Neural cell (in vitro differentiated cells): ENCODE results near the gene SWI5. TPM values are rescaled to one million over a fixed set of nuclear protein-coding genes. Genes with fewer than 3 reads are reported as not detected.

Experiments used
- H2AFZ ChIP-seq: fragments of 200-600, 300-800 bp; sonication (generic), shearing (Covaris generic); 2 replicates; pipeline ENCODE4 v1.6.0; 2014; ENCODE audit warnings: low read depth, mild to moderate bottlenecking, antibody characterized with exemption, low read length, moderate library complexity
- H3F3A ChIP-seq: fragments of 200-600 bp; shearing (Covaris generic); 2 replicates; pipeline ENCODE4 v1.6.1; 2016; ENCODE audit warnings: mild to moderate bottlenecking, moderate library complexity, mixed read lengths, antibody characterized with exemption, low read length; ENCODE audit not compliant: insufficient read depth, poor library complexity, severe bottlenecking
- H3K27ac ChIP-seq: fragments of 200-600, 300-800 bp; sonication (generic), shearing (Covaris generic); 2 replicates; pipeline ENCODE4 v1.5.1; 2014; ENCODE audit warnings: mild to moderate bottlenecking, low read length, moderate library complexity
- H3K27me3 ChIP-seq: fragments of 300-800, 200-600 bp; sonication (generic), shearing (Covaris generic); 2 replicates; pipeline ENCODE4 v1.6.0; 2014; ENCODE audit warnings: mild to moderate bottlenecking, low read depth, low read length, moderate library complexity; ENCODE audit not compliant: insufficient read depth
- H3K36me3 ChIP-seq: fragments of 300-800, 200-600 bp; sonication (generic), shearing (Covaris generic); 2 replicates; pipeline ENCODE4 v1.5.1; 2014; ENCODE audit warnings: mild to moderate bottlenecking, antibody characterized with exemption, low read length, moderate library complexity; ENCODE audit not compliant: insufficient read depth
- H3K4me2 ChIP-seq: fragments of 300-800, 200-600 bp; sonication (generic), shearing (Covaris generic); 2 replicates; pipeline ENCODE4 v1.6.0; 2014; ENCODE audit warnings: mild to moderate bottlenecking, low read length
- H3K4me3 ChIP-seq: fragments of 300-800, 200-600 bp; sonication (generic), shearing (Covaris generic); 2 replicates; pipeline ENCODE4 v1.5.1; 2014; ENCODE audit warnings: mild to moderate bottlenecking, low read length, moderate library complexity
- H3K79me2 ChIP-seq: fragments of 200-600 bp; shearing (Covaris generic); replicated peaks from 2 replicates; pipeline ENCODE4 v1.6.0; 2014; ENCODE audit warnings: mild to moderate bottlenecking, low read length, moderate library complexity; ENCODE audit not compliant: insufficient read depth
- H3K9ac ChIP-seq: fragments of 300-800, 200-600 bp; sonication (generic), shearing (Covaris generic); 2 replicates; pipeline ENCODE4 v1.6.1; 2016; ENCODE audit warnings: mild to moderate bottlenecking, low read length, mixed read lengths
- H3K9me2 ChIP-seq: fragments of 200-600 bp; shearing (Covaris generic); 2 replicates; pipeline ENCODE4 v1.6.1; 2016; ENCODE audit warnings: mild to moderate bottlenecking, low read length, mixed read lengths; ENCODE audit not compliant: insufficient read depth
- H3K9me3 ChIP-seq: fragments of 200-600, 300-800 bp; sonication (generic), shearing (Covaris generic); 2 replicates; pipeline ENCODE4 v1.6.1; 2016; ENCODE audit warnings: mild to moderate bottlenecking, mixed run types, low read length, moderate library complexity, mixed read lengths
- H4K20me1 ChIP-seq: fragments of 200-600 bp; shearing (Covaris generic); 2 replicates; pipeline ENCODE4 v1.6.1; 2016; ENCODE audit warnings: mild to moderate bottlenecking, mixed run types; ENCODE audit not compliant: insufficient read depth
- CTCF ChIP-seq: fragments of 450-650 bp; IDR thresholded peaks from 2 replicates; pipeline ENCODE4 v1.5.1; 2014; ENCODE audit warnings: antibody characterized with exemption, mild to moderate bottlenecking, moderate library complexity; ENCODE audit not compliant: poor library complexity, severe bottlenecking
- EP300 ChIP-seq: fragments of 450-650 bp; conservative IDR thresholded peaks from 2 replicates; pipeline ENCODE4 v1.6.1; 2014; ENCODE audit warnings: antibody characterized with exemption, mild to moderate bottlenecking, moderate library complexity; ENCODE audit not compliant: poor library complexity, severe bottlenecking
- EZH2 ChIP-seq: fragments of 200-600, 300-800 bp; shearing (Covaris generic), sonication (generic); IDR thresholded peaks from 2 replicates; pipeline ENCODE4 v1.6.1; 2014; ENCODE audit warnings: antibody characterized with exemption, low read length, borderline replicate concordance, mild to moderate bottlenecking; ENCODE audit not compliant: insufficient read depth, poor library complexity, severe bottlenecking
- MXI1 ChIP-seq: fragments of 450-650 bp; conservative IDR thresholded peaks from 2 replicates; pipeline ENCODE4 v1.6.1; 2014; ENCODE audit warnings: antibody characterized with exemption, mild to moderate bottlenecking; ENCODE audit not compliant: poor library complexity, severe bottlenecking
- POLR2AphosphoS5 ChIP-seq: IDR thresholded peaks from 2 replicates; pipeline ENCODE4 v1.6.1; 2012
- RAD21 ChIP-seq: fragments of 450-650 bp; conservative IDR thresholded peaks from 2 replicates; pipeline ENCODE4 v1.6.1; 2014; ENCODE audit warnings: antibody characterized with exemption, mild to moderate bottlenecking, moderate library complexity
- SMC3 ChIP-seq: fragments of 450-650 bp; conservative IDR thresholded peaks from 2 replicates; pipeline ENCODE4 v1.6.1; 2014; ENCODE audit warnings: antibody characterized with exemption, mild to moderate bottlenecking, moderate library complexity; ENCODE audit not compliant: poor library complexity
- TAF1 ChIP-seq: IDR thresholded peaks from 2 replicates; pipeline ENCODE4 v1.6.1; 2012; ENCODE audit warnings: low read depth
- polyA plus RNA-seq: library from polyadenylated mRNA; depleted of rRNA; stranded (reverse); fragments of >200 nt; gene quantifications from 2 replicates; pipeline ENCODE4 v1.2.3, GENCODE V29; 2014
- TF ChIP-seq, protein P1 (sequence below): IDR thresholded peaks from 2 replicates; pipeline ENCODE4 v1.6.1; 2012; ENCODE audit warnings: borderline replicate concordance

The SWI5 gene
- polyA plus RNA-seq, 1 donor from 2014 or later: 67.1 TPM

- H3K9me3 ChIP-seq: no peaks in the 10 kb centered on the region
- H3K79me2 ChIP-seq: no peaks in the 10 kb centered on the region
- TF ChIP-seq EP300: no peak
- H3F3A ChIP-seq: no peaks in the 10 kb centered on the region
- no peaks in the 10 kb centered on the region for H3K27me3 ChIP-seq
- H3K27ac ChIP-seq: no peak overlapping the region
- no peak overlapping the region for H3K4me2 ChIP-seq
- no peaks in the 10 kb centered on the region for H4K20me1 ChIP-seq
- no peaks in the 10 kb centered on the region for H3K9me2 ChIP-seq
- no peak overlapping the region for H2AFZ ChIP-seq
- no peak overlapping the region for H3K9ac ChIP-seq
- H3K36me3 ChIP-seq: peaks cover 4% of the 10 kb centered on the region
- H3K4me3 ChIP-seq: no peak overlapping the region
These were observed 17.0 kb downstream of the SWI5 start for GRCh38 chr9:128293091-128293490.

- H3F3A ChIP-seq: no peaks in the 10 kb centered on the region
- no peaks in the 10 kb centered on the region for H3K9me2 ChIP-seq
- no peaks in the 10 kb centered on the region for H3K9me3 ChIP-seq
- H3K4me2 ChIP-seq: no peak overlapping the region
- H3K27me3 ChIP-seq: no peaks in the 10 kb centered on the region
- TF ChIP-seq CTCF (no peak), MXI1 (no peak), RAD21 (no peak), EZH2 (no peak), TAF1 (no peak), EP300 (no peak), POLR2AphosphoS5 (no peak), SMC3 (no peak)
- TF ChIP-seq, protein P1, sequence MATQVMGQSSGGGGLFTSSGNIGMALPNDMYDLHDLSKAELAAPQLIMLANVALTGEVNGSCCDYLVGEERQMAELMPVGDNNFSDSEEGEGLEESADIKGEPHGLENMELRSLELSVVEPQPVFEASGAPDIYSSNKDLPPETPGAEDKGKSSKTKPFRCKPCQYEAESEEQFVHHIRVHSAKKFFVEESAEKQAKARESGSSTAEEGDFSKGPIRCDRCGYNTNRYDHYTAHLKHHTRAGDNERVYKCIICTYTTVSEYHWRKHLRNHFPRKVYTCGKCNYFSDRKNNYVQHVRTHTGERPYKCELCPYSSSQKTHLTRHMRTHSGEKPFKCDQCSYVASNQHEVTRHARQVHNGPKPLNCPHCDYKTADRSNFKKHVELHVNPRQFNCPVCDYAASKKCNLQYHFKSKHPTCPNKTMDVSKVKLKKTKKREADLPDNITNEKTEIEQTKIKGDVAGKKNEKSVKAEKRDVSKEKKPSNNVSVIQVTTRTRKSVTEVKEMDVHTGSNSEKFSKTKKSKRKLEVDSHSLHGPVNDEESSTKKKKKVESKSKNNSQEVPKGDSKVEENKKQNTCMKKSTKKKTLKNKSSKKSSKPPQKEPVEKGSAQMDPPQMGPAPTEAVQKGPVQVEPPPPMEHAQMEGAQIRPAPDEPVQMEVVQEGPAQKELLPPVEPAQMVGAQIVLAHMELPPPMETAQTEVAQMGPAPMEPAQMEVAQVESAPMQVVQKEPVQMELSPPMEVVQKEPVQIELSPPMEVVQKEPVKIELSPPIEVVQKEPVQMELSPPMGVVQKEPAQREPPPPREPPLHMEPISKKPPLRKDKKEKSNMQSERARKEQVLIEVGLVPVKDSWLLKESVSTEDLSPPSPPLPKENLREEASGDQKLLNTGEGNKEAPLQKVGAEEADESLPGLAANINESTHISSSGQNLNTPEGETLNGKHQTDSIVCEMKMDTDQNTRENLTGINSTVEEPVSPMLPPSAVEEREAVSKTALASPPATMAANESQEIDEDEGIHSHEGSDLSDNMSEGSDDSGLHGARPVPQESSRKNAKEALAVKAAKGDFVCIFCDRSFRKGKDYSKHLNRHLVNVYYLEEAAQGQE: no peak
- H4K20me1 ChIP-seq: no peaks in the 10 kb centered on the region
- H2AFZ ChIP-seq: no peak overlapping the region
- no peak overlapping the region for H3K27ac ChIP-seq
- H3K4me3 ChIP-seq: no peak overlapping the region
- no peak overlapping the region for H3K9ac ChIP-seq
- H3K79me2 ChIP-seq: no peaks in the 10 kb centered on the region
- no peaks in the 10 kb centered on the region for H3K36me3 ChIP-seq
These were observed 18.1 kb downstream of the SWI5 start for GRCh38 chr9:128294142-128294541.
